NB4 (cell line): ENCODE results near the gene C15orf61.

ENCODE experiments used
- MYC ChIP-seq: IDR thresholded peaks from 2 replicates; pipeline ENCODE4 v1.6.1; 2011; ENCODE audit warnings: low read depth, low read length
- POLR2A ChIP-seq: IDR thresholded peaks from 2 replicates; pipeline ENCODE4 v1.6.1; 2011; ENCODE audit warnings: mild to moderate bottlenecking; ENCODE audit not compliant: insufficient read length; ENCODE audit errors: extremely low read depth
- TF ChIP-seq, protein P1 (sequence below): IDR thresholded peaks from one replicate; pipeline ENCODE4 v1.5.1; 2012; ENCODE audit warnings: low read depth, low read length
- TF ChIP-seq, protein P2 (sequence below): IDR thresholded peaks from 2 replicates; pipeline ENCODE4 v1.6.1; 2011; ENCODE audit warnings: low read depth, low read length

DNA sequence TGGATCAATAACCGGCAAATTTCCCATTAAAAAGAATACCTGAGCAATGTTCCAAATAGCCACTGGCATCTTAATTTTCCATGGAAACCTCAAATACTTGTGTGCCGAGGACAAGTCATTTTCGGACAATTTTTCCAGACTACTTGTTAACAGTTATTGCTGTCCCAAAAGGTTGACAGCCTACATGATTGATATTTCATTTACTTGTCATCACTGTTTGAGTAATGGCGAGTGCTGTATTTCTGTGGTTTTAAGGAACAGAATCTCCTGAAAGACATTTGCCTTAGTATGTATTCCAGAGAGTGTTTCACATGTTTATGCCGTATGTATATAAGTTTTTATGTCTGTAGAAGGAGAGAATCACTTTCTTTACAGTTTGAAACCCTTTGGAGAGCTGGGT is 58.2 kb downstream of the C15orf61 start:
- TF ChIP-seq, protein P1, sequence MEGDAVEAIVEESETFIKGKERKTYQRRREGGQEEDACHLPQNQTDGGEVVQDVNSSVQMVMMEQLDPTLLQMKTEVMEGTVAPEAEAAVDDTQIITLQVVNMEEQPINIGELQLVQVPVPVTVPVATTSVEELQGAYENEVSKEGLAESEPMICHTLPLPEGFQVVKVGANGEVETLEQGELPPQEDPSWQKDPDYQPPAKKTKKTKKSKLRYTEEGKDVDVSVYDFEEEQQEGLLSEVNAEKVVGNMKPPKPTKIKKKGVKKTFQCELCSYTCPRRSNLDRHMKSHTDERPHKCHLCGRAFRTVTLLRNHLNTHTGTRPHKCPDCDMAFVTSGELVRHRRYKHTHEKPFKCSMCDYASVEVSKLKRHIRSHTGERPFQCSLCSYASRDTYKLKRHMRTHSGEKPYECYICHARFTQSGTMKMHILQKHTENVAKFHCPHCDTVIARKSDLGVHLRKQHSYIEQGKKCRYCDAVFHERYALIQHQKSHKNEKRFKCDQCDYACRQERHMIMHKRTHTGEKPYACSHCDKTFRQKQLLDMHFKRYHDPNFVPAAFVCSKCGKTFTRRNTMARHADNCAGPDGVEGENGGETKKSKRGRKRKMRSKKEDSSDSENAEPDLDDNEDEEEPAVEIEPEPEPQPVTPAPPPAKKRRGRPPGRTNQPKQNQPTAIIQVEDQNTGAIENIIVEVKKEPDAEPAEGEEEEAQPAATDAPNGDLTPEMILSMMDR = no peak
- TF ChIP-seq POLR2A (no peak), MYC (no peak)
- TF ChIP-seq, protein P2, sequence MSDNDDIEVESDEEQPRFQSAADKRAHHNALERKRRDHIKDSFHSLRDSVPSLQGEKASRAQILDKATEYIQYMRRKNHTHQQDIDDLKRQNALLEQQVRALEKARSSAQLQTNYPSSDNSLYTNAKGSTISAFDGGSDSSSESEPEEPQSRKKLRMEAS = no peak
